B cell (primary cell): ENCODE data around the gene BARHL1. TPM values are rescaled to one million over a fixed set of nuclear protein-coding genes. Genes with fewer than 3 reads are reported as not detected.

Experiments used
- ATAC-seq: fragments of 200-7000 bp; cut with Tn5 transposase; one replicate; pipeline ENCODE4 v1.10.0; 2021; ENCODE audit warnings: low read depth, mild to moderate bottlenecking, moderate number of reproducible peaks, moderate library complexity
- CTCF ChIA-PET: fragments of 350-600 bp; sonication (Branson Sonifier 250); formaldehyde crosslinking; loops from one replicate; lab custom pipeline; 2021; ENCODE audit warnings: antibody characterized with exemption, inconsistent platforms; lab: Charles Lee
- POLR2A ChIA-PET: fragments of 350-600 bp; sonication (Branson Sonifier 250); formaldehyde crosslinking; loops from one replicate; lab custom pipeline; 2021; ENCODE audit warnings: antibody characterized with exemption; lab: Charles Lee
- DNase-seq: peaks from one replicate; pipeline ENCODE4 v3.0.0; 2013
- H2AFZ ChIP-seq: 2 replicates; pipeline ENCODE4 v1.6.1; 2012; ENCODE audit warnings: mild to moderate bottlenecking, low read depth, low read length; ENCODE audit not compliant: insufficient read depth, poor library complexity, severe bottlenecking
- H3K27ac ChIP-seq, 2 donors: 1 replicate in 1 of 2; 2 replicates in 1 of 2; pipeline ENCODE4 v1.5.1; 2012 to 2013; ENCODE audit warnings: low read length in 2 of 2, mild to moderate bottlenecking in 2 of 2, moderate library complexity in 1 of 2
- H3K27me3 ChIP-seq, 4 experiments: fragments of 200-600 bp in 1 of 4; sonication (generic) in 1 of 4; replicated peaks in 1 of 4; 1 replicate in 2 of 4; 2 replicates in 2 of 4; pipeline versions ENCODE4 v1.6.1 to v1.7.0; 2013 to 2016; ENCODE audit warnings: low read length in 3 of 4, mild to moderate bottlenecking in 2 of 4, mixed read lengths in 1 of 4, moderate library complexity in 1 of 4; ENCODE audit not compliant: insufficient read depth in 4 of 4, control insufficient read depth in 3 of 4; ENCODE audit errors: control extremely low read depth in 1 of 4
- H3K36me3 ChIP-seq, 2 experiments: replicated peaks in 1 of 2; 1 replicate in 1 of 2; 2 replicates in 1 of 2; pipeline versions ENCODE4 v1.6.1 to v1.7.1; 2013; ENCODE audit warnings: low read length in 1 of 2; ENCODE audit not compliant: insufficient read depth in 2 of 2, control insufficient read depth in 1 of 2; ENCODE audit errors: control extremely low read depth in 1 of 2, extremely low read depth in 1 of 2
- H3K4me1 ChIP-seq, 2 donors: fragments of 200-600 bp in 1 of 2; sonication (generic) in 1 of 2; 1 replicate in 1 of 2; 2 replicates in 1 of 2; pipeline versions ENCODE4 v1.5.1 to v1.6.1; 2013 to 2017; ENCODE audit warnings: low read length in 2 of 2; ENCODE audit not compliant: control insufficient read depth in 2 of 2, insufficient read depth in 2 of 2
- H3K4me2 ChIP-seq: replicated peaks from 2 replicates; pipeline ENCODE3; 2012; ENCODE audit warnings: mild to moderate bottlenecking, low read depth, low read length; ENCODE audit not compliant: poor library complexity, severe bottlenecking
- H3K4me3 ChIP-seq, 5 experiments: fragments of 200-600 bp in 1 of 5; sonication (generic) in 1 of 5; 1 replicate in 3 of 5; 2 replicates in 2 of 5; pipeline versions ENCODE4 v1.5.1 to v1.7.0; 2011 to 2016; ENCODE audit warnings: low read length in 4 of 5, mild to moderate bottlenecking in 4 of 5, low read depth in 2 of 5, control low read depth in 1 of 5, moderate library complexity in 1 of 5; ENCODE audit not compliant: insufficient read depth in 1 of 5; ENCODE audit errors: control extremely low read depth in 1 of 5, extremely low read depth in 1 of 5
- H3K79me2 ChIP-seq: fragments of 200-600 bp; sonication (generic); one replicate; pipeline ENCODE4 v1.6.0; 2016; ENCODE audit warnings: low read length; ENCODE audit not compliant: control insufficient read depth, insufficient read depth
- H3K9ac ChIP-seq: fragments of 200-600 bp; sonication (generic); 2 replicates; pipeline ENCODE4 v1.6.1; 2017; ENCODE audit warnings: mild to moderate bottlenecking, low read length, moderate library complexity
- H3K9me3 ChIP-seq, 3 donors: one replicate each; pipeline versions ENCODE4 v1.6.1 to v1.7.1; 2013; ENCODE audit warnings: low read length in 2 of 3; ENCODE audit not compliant: control insufficient read depth in 2 of 3, insufficient read depth in 1 of 3; ENCODE audit errors: control extremely low read depth in 1 of 3
- H4K20me1 ChIP-seq: 2 replicates; pipeline ENCODE4 v1.6.0; 2012; ENCODE audit warnings: mild to moderate bottlenecking, low read length; ENCODE audit not compliant: insufficient read depth, control insufficient read depth, poor library complexity, severe bottlenecking
- H3K27ac Mint-ChIP-seq: one replicate; pipeline ENCODE4 v1.8.0; 2021; ENCODE audit warnings: mixed read lengths
- H3K27me3 Mint-ChIP-seq: one replicate; pipeline ENCODE4 v1.8.0; 2021; ENCODE audit warnings: mixed read lengths
- H3K4me1 Mint-ChIP-seq: one replicate; pipeline ENCODE4 v1.8.0; 2021; ENCODE audit warnings: mixed read lengths
- H3K4me3 Mint-ChIP-seq: one replicate; pipeline ENCODE4 v1.8.0; 2021; ENCODE audit warnings: mixed read lengths
- H3K9me3 Mint-ChIP-seq: one replicate; pipeline ENCODE4 v1.8.0; 2022; ENCODE audit warnings: mixed read lengths; ENCODE audit not compliant: insufficient read depth
- CTCF ChIP-seq: fragments of 200-600 bp; IDR thresholded peaks from one replicate; pipeline ENCODE4 v1.8.0; 2022; ENCODE audit warnings: antibody characterized with exemption, mild to moderate bottlenecking
- EZH2 ChIP-seq: IDR thresholded peaks from 2 replicates; pipeline ENCODE4 v1.6.1; 2012; ENCODE audit warnings: borderline replicate concordance, low read depth, mild to moderate bottlenecking, moderate library complexity, low read length; ENCODE audit not compliant: insufficient read depth, poor library complexity, severe bottlenecking
- WGBS: methylation state at CpG from one replicate; pipeline ENCODE4 v1.1.5; 2013; ENCODE audit warnings: missing lambda C conversion rate; ENCODE audit not compliant: insufficient coverage; 5-methylcytosine and 5-hydroxymethylcytosine counted together
- intact Hi-C: fragments of 100-400 bp; cut with micrococcal nuclease; formaldehyde crosslinking; loops from one replicate; pipeline ENCODE4 v1.10.0; 2022
- polyA plus RNA-seq: library from polyadenylated mRNA; depleted of rRNA; stranded (reverse); fragments of >200 nt; gene quantifications from 2 replicates; pipeline ENCODE4 v1.2.3, GENCODE V29; 2012
- total RNA-seq, 2 donors: library from RNA; stranded (reverse); fragments of 120-200 nt in 1 of 2; gene quantifications; 1 replicate in 1 of 2; 2 replicates in 1 of 2; pipeline versions ENCODE4 v1.2.3 to v1.2.4, GENCODE V29; 2013 to 2022

BARHL1 gene
- total and polyA plus RNA-seq, 2 donors (not counting 1 experiment from before 2014, with no cell fraction given) = not detected

- Mint-ChIP-seq H3K4me3 (no peak overlapping the region), H3K4me1 (no peaks in the 10 kb centered on the region), H3K9me3 (peaks cover 5% of the 10 kb centered on the region), H3K27ac (no peak overlapping the region), H3K27me3 (peaks cover 20% of the 10 kb centered on the region)
- POLR2A ChIA-PET = no interaction called here
- H3K4me3 ChIP-seq = no peak overlapping the region
- ATAC-seq (no peak), DNase-seq (no peak)
- H3K27ac ChIP-seq = no peak overlapping the region
- no peaks in the 10 kb centered on the region for H3K79me2 ChIP-seq
- H3K27me3 ChIP-seq = peaks cover 0 to 12% (median 1%) of the 10 kb centered on the region in 4 experiments
- no peak overlapping the region for H3K4me2 ChIP-seq
- CTCF ChIA-PET = no interaction called here
- no CpG with 5 or more reads among the region's 1 CpG for WGBS
- intact Hi-C loops = no loop called here
- TF ChIP-seq EZH2 (no peak), CTCF (no peak)
- no peak overlapping the region for H3K9ac ChIP-seq
- peaks cover 0 to 12% (median 4%) of the 10 kb centered on the region in 3 donors for H3K9me3 ChIP-seq
- H2AFZ ChIP-seq = no peak overlapping the region
- no peaks in the 10 kb centered on the region for H4K20me1 ChIP-seq
- H3K36me3 ChIP-seq = no peaks in the 10 kb centered on the region
- H3K4me1 ChIP-seq = no peaks in the 10 kb centered on the region
Observed at GRCh38 chr9:132536124-132536523, 46.3 kb upstream of the BARHL1 start.

GRCh38 chr9:132537352-132537751 is 45.1 kb upstream of the BARHL1 start:
- Histone ChIP-seq H4K20me1 (no peaks in the 10 kb centered on the region), H3K4me2 (no peak overlapping the region), H3K9me3 (peaks cover 0 to 12% (median 4%) of the 10 kb centered on the region in 3 donors), H2AFZ (no peak overlapping the region), H3K4me1 (no peaks in the 10 kb centered on the region), H3K79me2 (no peaks in the 10 kb centered on the region), H3K36me3 (no peaks in the 10 kb centered on the region), H3K4me3 (no peak overlapping the region), H3K27ac (no peak overlapping the region), H3K27me3 (peaks cover 0 to 7% (median 0%) of the 10 kb centered on the region in 4 experiments), H3K9ac (no peak overlapping the region)
- ATAC-seq (no peak), DNase-seq (no peak)
- Mint-ChIP-seq H3K4me1 (no peaks in the 10 kb centered on the region), H3K9me3 (peaks cover 5% of the 10 kb centered on the region), H3K27me3 (peaks cover 12% of the 10 kb centered on the region), H3K27ac (no peak overlapping the region), H3K4me3 (no peak overlapping the region)
- ChIA-PET CTCF (no interaction called here), POLR2A (no interaction called here)
- intact Hi-C loops = no loop called here
- 83% methylated on average over 10 of the region's 12 CpGs for WGBS
- TF ChIP-seq CTCF = no peak
- no peak for TF ChIP-seq EZH2
